ENCODE measurements around the gene FAM193A. TPM values are rescaled to one million over a fixed set of nuclear protein-coding genes. Genes with fewer than 3 reads are reported as not detected.
"Not testable (repeated sequence)": the region's sequence is repeated elsewhere in the genome, so short reads cannot be mapped to it uniquely, and the experiment has no call there.

Gene FAM193A
- total and polyA plus RNA-seq, 3 experiments from 2014 or later = 4.9 to 26.9 (median 25.8) TPM

DNA sequence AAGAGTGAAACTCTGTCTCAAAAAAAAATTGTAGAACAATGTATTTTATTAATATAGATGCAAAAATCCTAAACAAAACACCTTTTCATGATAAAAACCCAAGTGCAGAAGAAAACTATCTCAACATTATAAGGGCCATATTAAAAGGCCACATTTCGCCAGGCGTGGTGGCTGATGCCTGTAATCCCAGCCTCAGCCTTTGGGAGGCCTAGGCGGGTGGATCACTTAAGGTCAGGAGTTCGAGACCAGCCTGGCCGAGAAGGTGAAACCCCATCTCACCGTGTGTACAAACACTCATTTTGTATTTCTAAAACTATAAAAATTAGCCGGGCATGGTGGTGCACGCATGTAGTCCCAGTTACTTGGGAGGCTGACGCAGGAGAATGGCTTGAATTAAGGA, 9.9 kb upstream of the FAM193A start:
- Histone ChIP-seq H3K4me1 (ENCODE audit: insufficient read depth, low read length) (no peaks in the 10 kb centered on the region), H3K36me3 (ENCODE audit: insufficient read depth, low read length) (no peaks in the 10 kb centered on the region), H3K9me3 (ENCODE audit: low read length) (no peaks in the 10 kb centered on the region), H3K4me3 (ENCODE audit: low read length) (no peak overlapping the region), H3K27me3 (ENCODE audit: insufficient read depth, low read length, poor library complexity, severe bottlenecking) (no peaks in the 10 kb centered on the region), H3K27ac (ENCODE audit: low read depth, low read length) (no peak overlapping the region)
- no peak overlapping the region for H3K4me3 Mint-ChIP-seq
- no peak overlapping the region for H3K27ac Mint-ChIP-seq
- no peaks in the 10 kb centered on the region for H3K9me3 Mint-ChIP-seq
- no peaks in the 10 kb centered on the region for H3K4me1 Mint-ChIP-seq
- no peak for DNase-seq
- ChIA-PET CTCF (no interaction called here), POLR2A (no interaction called here)
- no peaks in the 10 kb centered on the region for H3K36me3 Mint-ChIP-seq
- H3K27me3 Mint-ChIP-seq = no peaks in the 10 kb centered on the region

DNA sequence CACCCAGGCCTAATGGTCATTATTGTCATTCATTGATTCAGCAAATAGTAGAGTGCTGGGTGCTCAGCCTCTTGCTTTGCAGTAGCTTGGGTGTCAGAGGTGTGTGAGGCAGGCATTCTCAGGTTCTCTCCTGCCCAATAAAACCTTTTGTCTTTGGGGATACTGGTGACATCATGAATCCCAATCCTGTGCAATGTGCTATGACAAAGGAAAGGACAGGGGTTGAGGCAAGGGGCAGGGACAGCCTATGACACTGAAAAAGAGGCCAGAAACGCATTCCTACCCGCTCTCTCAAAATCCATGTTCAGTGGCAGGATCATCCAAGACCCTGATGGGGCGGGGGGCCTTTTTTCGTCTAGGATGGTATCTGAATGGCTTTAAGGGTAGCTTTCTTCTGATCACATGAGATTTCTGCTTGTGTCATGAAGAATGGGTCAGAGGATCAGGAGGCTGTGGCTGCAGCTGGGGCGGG, 1.5 kb upstream of the FAM193A start:
- H3K9me3 Mint-ChIP-seq = no peaks in the 10 kb centered on the region
- H3K27me3 Mint-ChIP-seq = no peaks in the 10 kb centered on the region
- DNase-seq = peak in 1 of 5 donors; percentile 8
- Histone ChIP-seq H3K4me3 (ENCODE audit: low read length) (no peak overlapping the region), H3K27ac (ENCODE audit: low read depth, low read length) (peak overlapping the region; percentile 80), H3K4me1 (ENCODE audit: insufficient read depth, low read length) (peaks cover 27% of the 10 kb centered on the region), H3K27me3 (ENCODE audit: insufficient read depth, low read length, poor library complexity, severe bottlenecking) (no peaks in the 10 kb centered on the region), H3K36me3 (ENCODE audit: insufficient read depth, low read length) (no peaks in the 10 kb centered on the region), H3K9me3 (ENCODE audit: low read length) (no peaks in the 10 kb centered on the region)
- H3K4me1 Mint-ChIP-seq = peaks cover 16 to 31% (median 20%) of the 10 kb centered on the region in 3 donors
- peak overlapping the region; percentile 81 to 94 (median 89) for H3K4me3 Mint-ChIP-seq
- peaks cover 0 to 7% (median 0%) of the 10 kb centered on the region in 3 donors for H3K36me3 Mint-ChIP-seq
- H3K27ac Mint-ChIP-seq = peak overlapping the region; percentile 21 to 95 (median 90)
- CTCF ChIA-PET = interaction anchor here (0.6 to 1.4 kb wide), 2 partner anchors 12 to 244 kb away, joined by 3 to 5 read pairs; no protein-coding TSS in a partner anchor
- POLR2A ChIA-PET = no interaction called here

DNA sequence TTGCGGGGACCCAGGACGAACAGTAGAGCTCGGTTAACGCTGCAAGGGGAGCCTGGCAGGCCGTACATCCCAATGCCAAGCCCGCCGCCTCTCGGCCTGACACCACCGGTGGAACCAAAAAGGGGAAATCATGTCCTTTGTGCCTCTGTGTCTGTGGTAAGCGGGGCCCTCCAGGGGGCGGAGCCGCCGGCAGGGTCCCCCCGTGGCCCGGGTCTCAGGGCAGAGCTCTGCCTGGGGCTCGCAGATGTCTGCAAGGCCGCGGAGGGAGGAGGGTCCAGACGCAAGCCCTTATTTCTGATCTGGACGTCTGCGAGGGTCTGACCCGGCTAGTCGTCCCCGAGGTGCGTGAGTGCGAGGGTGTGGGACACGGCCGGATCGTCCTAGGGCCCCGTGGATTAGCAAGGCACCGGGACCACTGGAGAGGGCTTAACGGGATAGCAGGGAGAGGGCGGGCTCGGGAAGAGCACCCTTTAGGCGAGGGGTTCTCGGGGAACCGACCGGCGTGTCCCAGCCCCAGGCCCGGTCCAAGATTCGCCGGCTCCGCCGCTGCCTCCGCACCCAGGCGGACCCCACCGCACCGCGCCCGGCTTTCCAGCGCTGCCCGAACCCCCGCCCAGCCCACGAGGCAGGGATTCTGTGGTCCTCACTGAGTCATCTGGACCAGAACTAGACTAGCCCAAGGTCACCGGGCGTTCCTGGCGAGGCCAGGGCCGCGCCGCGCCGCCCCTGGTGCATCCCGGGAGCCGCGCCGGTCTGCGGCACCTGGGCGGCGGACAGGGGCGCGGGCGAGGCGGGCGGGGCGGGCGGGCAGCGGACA, 863 bp upstream of the FAM193A start:
- Mint-ChIP-seq H3K9me3 (no peaks in the 10 kb centered on the region), H3K36me3 (peaks cover 0 to 7% (median 0%) of the 10 kb centered on the region in 3 donors), H3K27ac (peak overlapping the region; percentile 84 to 95 (median 94)), H3K4me3 (peak overlapping the region; percentile 85 to 94 (median 89)), H3K27me3 (no peaks in the 10 kb centered on the region), H3K4me1 (peaks cover 16 to 35% (median 20%) of the 10 kb centered on the region in 3 donors)
- CTCF ChIA-PET = interaction anchor here (0.6 to 1.4 kb wide), 5 partner anchors 13 to 245 kb away, joined by 3 to 5 read pairs (median 3); partner anchors contain the start of gene CFAP99
- no peaks in the 10 kb centered on the region for H3K9me3 ChIP-seq (ENCODE audit: low read length)
- H3K4me1 ChIP-seq (ENCODE audit: insufficient read depth, low read length) = peaks cover 27% of the 10 kb centered on the region
- peak overlapping the region; percentile 80 for H3K27ac ChIP-seq (ENCODE audit: low read depth, low read length)
- H3K27me3 ChIP-seq (ENCODE audit: insufficient read depth, low read length, poor library complexity, severe bottlenecking) = no peaks in the 10 kb centered on the region
- no peaks in the 10 kb centered on the region for H3K36me3 ChIP-seq (ENCODE audit: insufficient read depth, low read length)
- DNase-seq = peak; percentile 29 to 72 (median 43)
- peak overlapping the region; percentile 68 for H3K4me3 ChIP-seq (ENCODE audit: low read length)
- POLR2A ChIA-PET = interaction anchor here (0.6 to 1.9 kb wide), 10 partner anchors 48 to 428 kb away, joined by 3 to 18 read pairs (median 4); partner anchors contain the start of genes CFAP99, GRK4, MXD4 and RNF4

GRCh38 chr4:2537011-2537830, 774 bp downstream of the FAM193A start:
- H3K4me3 Mint-ChIP-seq = peak overlapping the region; percentile 87 to 97 (median 91)
- Histone ChIP-seq H3K36me3 (ENCODE audit: insufficient read depth, low read length) (no peaks in the 10 kb centered on the region), H3K9me3 (ENCODE audit: low read length) (no peaks in the 10 kb centered on the region), H3K27me3 (ENCODE audit: insufficient read depth, low read length, poor library complexity, severe bottlenecking) (no peaks in the 10 kb centered on the region), H3K4me3 (ENCODE audit: low read length) (peak overlapping the region; percentile 80), H3K4me1 (ENCODE audit: insufficient read depth, low read length) (peaks cover 27% of the 10 kb centered on the region), H3K27ac (ENCODE audit: low read depth, low read length) (peak overlapping the region; percentile 72)
- H3K9me3 Mint-ChIP-seq = no peaks in the 10 kb centered on the region
- H3K27ac Mint-ChIP-seq = peak overlapping the region; percentile 82 to 95 (median 93)
- ChIA-PET CTCF (interaction anchor here (1.0 to 1.2 kb wide), 2 partner anchors 316 to 536 kb away, joined by 3 read pairs; no protein-coding TSS in a partner anchor), POLR2A (interaction anchor here (1.3 to 1.9 kb wide), 2 partner anchors 68 to 426 kb away, joined by 5 to 7 read pairs; partner anchors contain the start of genes GRK4 and RNF4)
- H3K27me3 Mint-ChIP-seq = no peaks in the 10 kb centered on the region
- peak; percentile 46 to 73 (median 53) for DNase-seq
- peaks cover 16 to 46% (median 26%) of the 10 kb centered on the region in 3 donors for H3K4me1 Mint-ChIP-seq
- peaks cover 0 to 7% (median 0%) of the 10 kb centered on the region in 3 donors for H3K36me3 Mint-ChIP-seq

DNA sequence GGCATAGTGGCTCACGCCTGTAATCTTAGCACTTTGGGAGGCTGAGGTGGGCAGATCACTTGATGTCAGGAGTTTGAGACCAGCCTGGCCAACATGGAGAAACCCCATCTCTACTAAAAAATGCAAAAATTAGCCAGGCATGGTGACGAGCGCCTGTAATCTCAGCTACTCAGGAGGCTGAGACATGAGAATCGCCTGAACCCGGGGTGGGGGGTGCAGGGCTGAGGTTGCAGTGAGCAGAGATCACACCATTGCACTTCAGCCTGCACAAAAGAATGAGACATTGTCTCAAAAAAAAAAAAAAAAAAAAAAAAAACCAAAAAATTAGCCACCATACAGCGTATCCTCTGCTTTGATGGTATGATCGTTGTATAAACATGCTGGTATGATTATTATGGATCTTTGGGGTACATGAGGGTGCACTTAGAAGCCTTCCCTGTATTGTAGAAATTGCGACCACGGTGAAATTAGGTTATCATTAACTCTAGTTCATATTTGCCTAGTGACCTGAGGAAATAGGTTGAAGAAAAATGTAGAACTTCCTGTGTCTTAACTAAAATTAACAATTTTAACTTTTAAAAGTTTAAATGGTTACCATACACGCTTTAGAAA, 7.2 kb downstream of the FAM193A start:
- H3K27ac ChIP-seq (ENCODE audit: low read depth, low read length); H3K9me3 ChIP-seq (ENCODE audit: low read length); H3K4me3 Mint-ChIP-seq; H3K27me3 ChIP-seq (ENCODE audit: insufficient read depth, low read length, poor library complexity, severe bottlenecking); H3K27me3 Mint-ChIP-seq; H3K36me3 Mint-ChIP-seq; H3K9me3 Mint-ChIP-seq; POLR2A ChIA-PET; H3K4me3 ChIP-seq (ENCODE audit: low read length); DNase-seq; H3K36me3 ChIP-seq (ENCODE audit: insufficient read depth, low read length): not testable (repeated sequence)
- peaks cover 16% of the 10 kb centered on the region for H3K4me1 ChIP-seq (ENCODE audit: insufficient read depth, low read length)
- Mint-ChIP-seq H3K27ac (peak overlapping the region in 1 of 8 donors; percentile 32), H3K4me1 (peaks cover 26 to 65% (median 53%) of the 10 kb centered on the region in 3 donors)
- CTCF ChIA-PET = interaction anchor here (1.0 kb wide), 1 partner anchor 351 kb away, joined by 3 read pairs; no protein-coding TSS in a partner anchor

DNA sequence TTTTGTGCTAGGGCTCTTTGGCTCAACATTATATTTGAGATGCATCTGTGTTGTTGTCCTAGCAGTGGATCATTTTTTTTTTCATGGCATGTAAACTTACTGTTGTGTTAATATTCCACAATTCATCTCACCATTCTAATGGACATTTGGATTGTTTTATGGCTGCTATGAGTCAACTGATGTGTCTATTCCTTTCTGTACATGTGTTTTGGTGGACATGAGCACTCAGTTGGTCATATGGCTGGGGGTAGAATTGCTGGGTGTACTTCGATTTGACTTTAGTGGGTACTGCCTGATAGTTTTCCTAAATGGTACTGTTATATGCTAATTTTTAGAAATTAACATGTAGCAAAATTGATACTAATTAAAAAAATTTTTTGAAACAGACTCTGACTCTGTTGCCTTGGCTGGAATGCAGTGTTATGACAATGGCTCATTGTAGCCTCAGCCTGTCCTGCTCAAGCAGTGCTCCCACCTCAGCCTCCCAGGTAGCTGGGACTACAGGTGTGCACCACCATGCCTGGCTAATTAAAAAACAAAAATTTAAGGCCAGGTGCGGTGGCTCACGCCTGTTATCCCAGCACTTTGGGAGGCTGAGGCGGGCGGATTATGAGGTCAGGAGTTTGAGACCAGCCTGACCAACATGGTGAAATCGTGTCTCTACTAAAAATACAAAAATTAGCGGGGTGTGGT, 9.0 kb downstream of the FAM193A start:
- Histone ChIP-seq H3K4me3 (ENCODE audit: low read length) (no peak overlapping the region), H3K27ac (ENCODE audit: low read depth, low read length) (no peak overlapping the region), H3K9me3 (ENCODE audit: low read length) (no peaks in the 10 kb centered on the region), H3K36me3 (ENCODE audit: insufficient read depth, low read length) (no peaks in the 10 kb centered on the region), H3K27me3 (ENCODE audit: insufficient read depth, low read length, poor library complexity, severe bottlenecking) (no peaks in the 10 kb centered on the region), H3K4me1 (ENCODE audit: insufficient read depth, low read length) (peaks cover 6% of the 10 kb centered on the region)
- ChIA-PET CTCF (no interaction called here), POLR2A (no interaction called here)
- Mint-ChIP-seq H3K4me3 (no peak overlapping the region), H3K36me3 (peaks cover 0 to 7% (median 0%) of the 10 kb centered on the region in 3 donors), H3K9me3 (no peaks in the 10 kb centered on the region), H3K27me3 (no peaks in the 10 kb centered on the region), H3K27ac (peak overlapping the region in 3 of 8 donors; percentile 32 to 75 (median 57)), H3K4me1 (peaks cover 18 to 60% (median 48%) of the 10 kb centered on the region in 3 donors)
- DNase-seq = no peak

DNA sequence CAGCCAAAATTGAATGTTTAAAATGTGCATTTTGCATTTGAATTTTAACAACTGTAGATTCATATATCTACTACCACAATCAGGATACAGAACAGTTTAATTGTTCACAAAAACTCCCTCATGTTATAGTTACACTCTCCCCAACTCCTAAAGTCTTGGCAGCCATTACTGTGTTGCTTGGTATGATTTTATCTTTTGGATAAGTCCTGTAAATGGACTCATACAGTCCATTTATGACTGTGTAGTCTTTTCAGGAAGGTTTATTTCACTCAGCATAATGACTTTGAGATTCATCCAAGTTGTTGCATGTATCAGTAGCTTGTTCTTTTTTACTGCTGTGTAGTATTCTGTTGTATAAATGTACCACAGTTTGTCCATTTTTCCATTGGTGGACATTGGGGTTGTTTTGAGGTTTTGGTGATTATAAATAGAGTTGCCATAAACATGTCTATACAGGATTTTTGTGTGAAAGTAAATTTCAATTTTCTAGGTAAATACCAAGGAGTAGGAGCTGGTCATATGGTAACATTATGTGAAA, 9.9 kb downstream of the FAM193A start:
- ChIA-PET CTCF (no interaction called here), POLR2A (no interaction called here)
- no peak overlapping the region for H3K4me3 ChIP-seq (ENCODE audit: low read length)

More for the DNA sequence above, 9.9 kb downstream of the FAM193A start:
- Mint-ChIP-seq H3K27me3 (no peaks in the 10 kb centered on the region), H3K27ac (peak overlapping the region in 4 of 8 donors; percentile 13 to 40 (median 29)), H3K4me3 (no peak overlapping the region), H3K4me1 (peaks cover 22 to 57% (median 54%) of the 10 kb centered on the region in 3 donors), H3K36me3 (peaks cover 0 to 8% (median 0%) of the 10 kb centered on the region in 3 donors), H3K9me3 (no peaks in the 10 kb centered on the region)
- Histone ChIP-seq H3K36me3 (ENCODE audit: insufficient read depth, low read length) (no peaks in the 10 kb centered on the region), H3K9me3 (ENCODE audit: low read length) (no peaks in the 10 kb centered on the region), H3K27ac (ENCODE audit: low read depth, low read length) (no peak overlapping the region), H3K27me3 (ENCODE audit: insufficient read depth, low read length, poor library complexity, severe bottlenecking) (no peaks in the 10 kb centered on the region), H3K4me1 (ENCODE audit: insufficient read depth, low read length) (peaks cover 6% of the 10 kb centered on the region)
- no peak for DNase-seq
